ENCODE measurements around the gene TMEM132E.

GRCh38 chr17:34601416-34601815 is 22.0 kb downstream of the TMEM132E start:
- TF ChIP-seq CTCF (IDR thresholded peaks at IDR 0.05; ENCODE audit: low read length): no peak
- no peak for TF ChIP-seq EZH2 (IDR thresholded peaks at IDR 0.05; ENCODE audit: borderline replicate concordance, low read length)
